ENCODE results near the gene HOXC9.

GRCh38 chr12:54016051-54016450 lies 16.1 kb downstream of the HOXC9 start:
- no peak for TF ChIP-seq TAF1 (IDR thresholded peaks at IDR 0.05; ENCODE audit: borderline replicate concordance, insufficient read depth, low read length)
- no peak for TF ChIP-seq REST (IDR thresholded peaks at IDR 0.05; ENCODE audit: insufficient read depth in 1 of 2, low read depth in 2 of 2, low read length in 2 of 2)
- no peak for TF ChIP-seq SIN3A (IDR thresholded peaks at IDR 0.05; ENCODE audit: borderline replicate concordance, insufficient read depth, low read length)
- no peak for TF ChIP-seq POLR2AphosphoS5 (IDR thresholded peaks at IDR 0.05; ENCODE audit: low read depth, low read length)

Measured in PFSK-1 (cell line).